Gastrocnemius medialis (tissue), 4 donors: ENCODE data around the gene PKHD1.

ENCODE experiments used
- POLR2A ChIP-seq, 2 donors: fragments of 450-650 bp; IDR thresholded peaks; one replicate each; pipeline ENCODE4 v1.6.1; 2017; ENCODE audit warnings: antibody characterized with exemption in 2 of 2, mild to moderate bottlenecking in 2 of 2, moderate library complexity in 2 of 2
- TF ChIP-seq, protein P1 (sequence below), 5 experiments: fragments of 450-650 bp in 3 of 5; fragments of 200-600 bp in 2 of 5; sonication (generic) in 2 of 5; IDR thresholded peaks in 4 of 5; conservative IDR thresholded peaks in 1 of 5; 1 replicate in 4 of 5; 2 replicates in 1 of 5; pipeline ENCODE4 v1.5.1; 2016 to 2019; ENCODE audit warnings: antibody characterized with exemption in 5 of 5, mild to moderate bottlenecking in 3 of 5, moderate library complexity in 3 of 5

DNA sequence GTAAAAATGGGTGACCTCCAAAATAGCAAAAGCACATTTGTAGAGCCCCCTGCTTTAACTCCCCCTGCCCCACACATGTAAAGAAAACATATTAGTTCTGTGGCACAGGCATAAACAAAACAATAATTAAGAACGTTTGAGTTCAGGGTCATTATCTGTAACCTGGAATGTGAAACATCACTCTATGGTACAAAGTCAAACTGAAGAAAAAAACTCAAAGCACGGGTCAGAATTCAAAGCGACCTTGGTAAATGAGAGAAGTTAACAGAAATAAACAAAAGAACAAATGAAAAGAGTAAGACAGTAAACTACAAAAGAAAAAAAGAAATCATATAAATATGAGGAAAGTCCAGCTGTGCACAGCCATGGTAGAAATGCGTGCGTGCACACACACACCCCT, 67.5 kb downstream of the PKHD1 start:
- no peak for TF ChIP-seq POLR2A (IDR thresholded peaks at IDR 0.05)
- TF ChIP-seq, protein P1, sequence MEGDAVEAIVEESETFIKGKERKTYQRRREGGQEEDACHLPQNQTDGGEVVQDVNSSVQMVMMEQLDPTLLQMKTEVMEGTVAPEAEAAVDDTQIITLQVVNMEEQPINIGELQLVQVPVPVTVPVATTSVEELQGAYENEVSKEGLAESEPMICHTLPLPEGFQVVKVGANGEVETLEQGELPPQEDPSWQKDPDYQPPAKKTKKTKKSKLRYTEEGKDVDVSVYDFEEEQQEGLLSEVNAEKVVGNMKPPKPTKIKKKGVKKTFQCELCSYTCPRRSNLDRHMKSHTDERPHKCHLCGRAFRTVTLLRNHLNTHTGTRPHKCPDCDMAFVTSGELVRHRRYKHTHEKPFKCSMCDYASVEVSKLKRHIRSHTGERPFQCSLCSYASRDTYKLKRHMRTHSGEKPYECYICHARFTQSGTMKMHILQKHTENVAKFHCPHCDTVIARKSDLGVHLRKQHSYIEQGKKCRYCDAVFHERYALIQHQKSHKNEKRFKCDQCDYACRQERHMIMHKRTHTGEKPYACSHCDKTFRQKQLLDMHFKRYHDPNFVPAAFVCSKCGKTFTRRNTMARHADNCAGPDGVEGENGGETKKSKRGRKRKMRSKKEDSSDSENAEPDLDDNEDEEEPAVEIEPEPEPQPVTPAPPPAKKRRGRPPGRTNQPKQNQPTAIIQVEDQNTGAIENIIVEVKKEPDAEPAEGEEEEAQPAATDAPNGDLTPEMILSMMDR (IDR thresholded peaks at IDR 0.05 in 4 of 5, conservative IDR thresholded peaks at IDR 0.05 in 1 of 5) = no peak
